K562 (cell line): ENCODE results near the gene PRKACG. TPM values are rescaled to one million over a fixed set of nuclear protein-coding genes. Genes with fewer than 3 reads are reported as not detected.

Experiments used
- ADNP ChIP-seq: fragments of 200-800 bp; sonication (Bioruptor generic); IDR thresholded peaks from 2 replicates; pipeline ENCODE4 v1.6.1; 2016; ENCODE audit warnings: missing genetic modification characterization, missing compliant biosample characterization
- CBX8 ChIP-seq: fragments of 200-600 bp; sonication (generic); IDR thresholded peaks from 2 replicates; pipeline ENCODE4 v1.6.1; 2012; ENCODE audit warnings: borderline replicate concordance, mixed run types, low read depth, mild to moderate bottlenecking, moderate library complexity, mixed read lengths, low read length, control low read depth, inconsistent platforms; ENCODE audit not compliant: poor library complexity, severe bottlenecking; ENCODE audit errors: extremely low read depth
- CHD1 ChIP-seq: fragments of 200-600 bp; sonication (generic); IDR thresholded peaks from one replicate; pipeline ENCODE4 v1.6.1; 2012; ENCODE audit warnings: mild to moderate bottlenecking, moderate library complexity, low read length, inconsistent platforms
- CXXC5 ChIP-seq: fragments of 250-450 bp; sonication (Bioruptor Pico); IDR thresholded peaks from 2 replicates; pipeline ENCODE4 v1.8.0; 2022; ENCODE audit warnings: inconsistent platforms, mild to moderate bottlenecking, moderate library complexity
- FOXM1 ChIP-seq, 2 experiments: fragments of 450-650 bp in 1 of 2; sonication (generic) in 1 of 2; formaldehyde crosslinking in 1 of 2; IDR thresholded peaks; 2 replicates each; pipeline versions ENCODE4 v1.6.1 to v1.9.0; 2017 to 2022; ENCODE audit warnings: low read depth in 2 of 2, mild to moderate bottlenecking in 2 of 2, missing genetic modification reagents in 1 of 2, moderate library complexity in 1 of 2
- KAT7 ChIP-seq: sonication (generic); formaldehyde crosslinking; IDR thresholded peaks from 2 replicates; pipeline ENCODE4 v1.8.0; 2022; ENCODE audit warnings: missing genetic modification reagents, mild to moderate bottlenecking, borderline replicate concordance
- PRPF4 ChIP-seq: fragments of 200-400 bp; formaldehyde crosslinking; IDR thresholded peaks from one replicate; pipeline ENCODE4 v1.6.1; 2017; ENCODE audit warnings: low read length, low read depth, mild to moderate bottlenecking; ENCODE audit not compliant: insufficient read depth, poor library complexity, severe bottlenecking
- RBFOX2 ChIP-seq: fragments of 200-400 bp; formaldehyde crosslinking; IDR thresholded peaks from 2 replicates; pipeline ENCODE4 v1.6.1; 2017; ENCODE audit warnings: low read depth, mild to moderate bottlenecking, low read length, moderate library complexity
- TAF1 ChIP-seq: IDR thresholded peaks from 2 replicates; pipeline ENCODE4 v1.6.1; 2011; ENCODE audit warnings: mild to moderate bottlenecking, low read length, moderate library complexity; ENCODE audit not compliant: insufficient read depth, control insufficient read depth, severe bottlenecking; ENCODE audit errors: extremely low read depth
- THRA ChIP-seq: fragments of 450-650 bp; IDR thresholded peaks from 2 replicates; pipeline ENCODE4 v1.6.1; 2017; ENCODE audit warnings: mild to moderate bottlenecking, moderate library complexity
- THRAP3 ChIP-seq: fragments of 450-650 bp; IDR thresholded peaks from 2 replicates; pipeline ENCODE4 v1.6.1; 2016; ENCODE audit warnings: mild to moderate bottlenecking, inconsistent platforms, borderline replicate concordance
- VEZF1 ChIP-seq: fragments of 200-800 bp; sonication (Bioruptor generic); IDR thresholded peaks from 2 replicates; pipeline ENCODE4 v1.6.1; 2017; ENCODE audit warnings: missing genetic modification characterization, missing compliant biosample characterization
- ZNF740 ChIP-seq, 3 experiments: fragments of 200-800 bp in 1 of 3; sonication (Bioruptor generic) in 1 of 3; sonication (generic) in 1 of 3; formaldehyde crosslinking in 1 of 3; IDR thresholded peaks; 2 replicates each; pipeline versions ENCODE4 v1.6.1 to v1.8.0; 2016 to 2022; ENCODE audit warnings: mild to moderate bottlenecking in 2 of 3, missing compliant biosample characterization in 2 of 3, missing genetic modification characterization in 2 of 3, missing genetic modification reagents in 1 of 3
- polyA plus RNA-seq, 8 experiments: library from polyadenylated mRNA; depleted of rRNA in 4 of 8; stranded (reverse) in 5 of 8; unstranded in 3 of 8; fragments of >200 nt; fragmentation: Nextera tagmentation in 2 of 8; fragmentation: Illumina TruSeq in 1 of 8; extraction: Ambion mirVana in 2 of 8; extraction: Trizol in 1 of 8; gene quantifications; 2 replicates each; pipeline versions ENCODE4 v1.2.1 to v1.2.3, GENCODE V29; 2011 to 2014; ENCODE audit warnings: inconsistent platforms in 1 of 8, missing spikeins in 1 of 8
- total RNA-seq, 7 experiments: library from RNA; depleted of rRNA in 6 of 7; stranded (reverse); fragments of >200 nt in 6 of 7; fragmentation: Illumina TruSeq in 2 of 7; extraction: Trizol in 2 of 7; gene quantifications; 2 replicates each; pipeline versions ENCODE4 v1.2.1 to v1.2.3, GENCODE V29; 2011 to 2021; ENCODE audit warnings: low replicate concordance in 1 of 7
- TF ChIP-seq, protein P1 (sequence below): sonication (generic); formaldehyde crosslinking; IDR thresholded peaks from 2 replicates; pipeline ENCODE4 v1.5.0; 2020; ENCODE audit warnings: missing genetic modification reagents
- TF ChIP-seq, protein P2 (sequence below), 2 experiments: fragments of 450-650 bp; conservative IDR thresholded peaks; 2 replicates each; pipeline ENCODE4 v1.6.1; 2017; ENCODE audit warnings: mild to moderate bottlenecking in 2 of 2, moderate library complexity in 2 of 2

PRKACG gene
- total and polyA plus RNA-seq, 9 of the 15 experiments (the other 6 are each of a cell fraction or from before 2014, with no cell fraction given): not detected

- TF ChIP-seq RBFOX2: peak; percentile 88
- peak; percentile 27 for TF ChIP-seq TAF1
- TF ChIP-seq CXXC5 (CRISPR knock-in tag): peak; percentile 89
- TF ChIP-seq, protein P1, sequence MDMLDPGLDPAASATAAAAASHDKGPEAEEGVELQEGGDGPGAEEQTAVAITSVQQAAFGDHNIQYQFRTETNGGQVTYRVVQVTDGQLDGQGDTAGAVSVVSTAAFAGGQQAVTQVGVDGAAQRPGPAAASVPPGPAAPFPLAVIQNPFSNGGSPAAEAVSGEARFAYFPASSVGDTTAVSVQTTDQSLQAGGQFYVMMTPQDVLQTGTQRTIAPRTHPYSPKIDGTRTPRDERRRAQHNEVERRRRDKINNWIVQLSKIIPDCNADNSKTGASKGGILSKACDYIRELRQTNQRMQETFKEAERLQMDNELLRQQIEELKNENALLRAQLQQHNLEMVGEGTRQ: no peak
- no peak for TF ChIP-seq THRAP3
- no peak for TF ChIP-seq THRA
- no peak for TF ChIP-seq CBX8
- TF ChIP-seq KAT7 (CRISPR knock-in tag): 0 out of 2 replicates have a peak, but pooled peaks have one; percentile 44
- TF ChIP-seq ADNP: peak; percentile 95
- TF ChIP-seq ZNF740 (CRISPR knock-in tag; IDR thresholded peaks at IDR 0.05): peak; percentile 100
- TF ChIP-seq ZNF740 (tag; IDR thresholded peaks at IDR 0.05): peak in 1 of 2 experiments; percentile 97; a peak in 2 of 4 replicates
- no peak for TF ChIP-seq PRPF4
- peak; percentile 28; the same call in 1 of the 2 replicates for TF ChIP-seq VEZF1 (CRISPR knock-in tag)
- TF ChIP-seq, protein P2, sequence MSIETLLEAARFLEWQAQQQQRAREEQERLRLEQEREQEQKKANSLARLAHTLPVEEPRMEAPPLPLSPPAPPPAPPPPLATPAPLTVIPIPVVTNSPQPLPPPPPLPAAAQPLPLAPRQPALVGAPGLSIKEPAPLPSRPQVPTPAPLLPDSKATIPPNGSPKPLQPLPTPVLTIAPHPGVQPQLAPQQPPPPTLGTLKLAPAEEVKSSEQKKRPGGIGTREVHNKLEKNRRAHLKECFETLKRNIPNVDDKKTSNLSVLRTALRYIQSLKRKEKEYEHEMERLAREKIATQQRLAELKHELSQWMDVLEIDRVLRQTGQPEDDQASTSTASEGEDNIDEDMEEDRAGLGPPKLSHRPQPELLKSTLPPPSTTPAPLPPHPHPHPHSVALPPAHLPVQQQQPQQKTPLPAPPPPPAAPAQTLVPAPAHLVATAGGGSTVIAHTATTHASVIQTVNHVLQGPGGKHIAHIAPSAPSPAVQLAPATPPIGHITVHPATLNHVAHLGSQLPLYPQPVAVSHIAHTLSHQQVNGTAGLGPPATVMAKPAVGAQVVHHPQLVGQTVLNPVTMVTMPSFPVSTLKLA (conservative IDR thresholded peaks at IDR 0.05): peak; percentile 29 to 79; a peak in 3 of 4 replicates
- TF ChIP-seq CHD1: no peak
- 0 out of 2 replicates have a peak, but pooled peaks have one; percentile 17 for TF ChIP-seq FOXM1 (IDR thresholded peaks at IDR 0.05; ENCODE audit: low read depth)
- 0 out of 2 replicates have a peak, but pooled peaks have one; percentile 62 for TF ChIP-seq FOXM1 (CRISPR knock-in tag; IDR thresholded peaks at IDR 0.05; ENCODE audit: low read depth)
Measured at GRCh38 chr9:69035438-69036308, 21.8 kb upstream of the PRKACG start, which contains the start of gene FXN (continued).
